ENCODE data around the gene GLO1.

The GLO1 gene

GRCh38 chr6:38687549-38687948 lies 15.4 kb downstream of the GLO1 start:
- no peak for TF ChIP-seq CTCF (IDR thresholded peaks at IDR 0.05)

GRCh38 chr6:38687043-38687353 lies 15.9 kb downstream of the GLO1 start:
- no peak for TF ChIP-seq CTCF (IDR thresholded peaks at IDR 0.05)

GRCh38 chr6:38686270-38687042 lies 16.5 kb downstream of the GLO1 start:
- no peak for TF ChIP-seq CTCF (IDR thresholded peaks at IDR 0.05)

GRCh38 chr6:38684904-38685303 lies 18.0 kb downstream of the GLO1 start:
- TF ChIP-seq CTCF (IDR thresholded peaks at IDR 0.05): no peak

- TF ChIP-seq CTCF (IDR thresholded peaks at IDR 0.05): no peak
These were observed 18.7 kb downstream of the GLO1 start for GRCh38 chr6:38684237-38684636.

GRCh38 chr6:38681850-38682249 lies 21.1 kb downstream of the GLO1 start:
- TF ChIP-seq CTCF (IDR thresholded peaks at IDR 0.05): no peak

GRCh38 chr6:38679668-38680067 lies 23.3 kb downstream of the GLO1 start:
- TF ChIP-seq CTCF (IDR thresholded peaks at IDR 0.05): no peak
